ENCODE measurements around the gene LINGO3.

LINGO3 gene

DNA sequence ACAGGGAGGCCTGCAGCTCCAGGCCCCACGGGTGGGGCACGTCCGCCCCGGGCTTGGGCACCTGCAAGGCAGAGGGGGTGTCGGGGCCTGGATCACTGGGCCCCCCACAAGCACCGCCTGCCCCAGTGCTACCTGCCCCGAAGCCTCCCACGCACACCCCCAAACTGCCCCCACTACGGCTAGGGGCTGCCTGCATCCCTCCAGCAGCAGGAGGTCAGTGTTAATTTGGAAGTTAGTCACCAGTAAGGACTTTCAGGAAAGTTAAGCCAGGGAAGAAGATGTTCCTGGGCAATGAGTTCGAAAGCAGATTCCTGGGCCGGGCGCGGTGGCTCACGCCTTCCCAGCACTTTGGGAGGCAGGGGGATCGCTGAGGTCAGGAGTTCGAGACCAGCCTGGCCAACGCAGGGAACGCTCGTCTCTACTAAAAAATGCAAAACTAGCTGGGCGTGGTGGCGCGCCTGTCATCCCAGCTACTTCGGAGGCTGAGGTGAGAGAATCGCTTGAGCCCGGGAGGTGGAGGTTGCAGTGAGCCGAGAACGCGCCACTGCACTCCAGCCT is 31.4 kb downstream of the LINGO3 start:
- TF ChIP-seq, protein P1, sequence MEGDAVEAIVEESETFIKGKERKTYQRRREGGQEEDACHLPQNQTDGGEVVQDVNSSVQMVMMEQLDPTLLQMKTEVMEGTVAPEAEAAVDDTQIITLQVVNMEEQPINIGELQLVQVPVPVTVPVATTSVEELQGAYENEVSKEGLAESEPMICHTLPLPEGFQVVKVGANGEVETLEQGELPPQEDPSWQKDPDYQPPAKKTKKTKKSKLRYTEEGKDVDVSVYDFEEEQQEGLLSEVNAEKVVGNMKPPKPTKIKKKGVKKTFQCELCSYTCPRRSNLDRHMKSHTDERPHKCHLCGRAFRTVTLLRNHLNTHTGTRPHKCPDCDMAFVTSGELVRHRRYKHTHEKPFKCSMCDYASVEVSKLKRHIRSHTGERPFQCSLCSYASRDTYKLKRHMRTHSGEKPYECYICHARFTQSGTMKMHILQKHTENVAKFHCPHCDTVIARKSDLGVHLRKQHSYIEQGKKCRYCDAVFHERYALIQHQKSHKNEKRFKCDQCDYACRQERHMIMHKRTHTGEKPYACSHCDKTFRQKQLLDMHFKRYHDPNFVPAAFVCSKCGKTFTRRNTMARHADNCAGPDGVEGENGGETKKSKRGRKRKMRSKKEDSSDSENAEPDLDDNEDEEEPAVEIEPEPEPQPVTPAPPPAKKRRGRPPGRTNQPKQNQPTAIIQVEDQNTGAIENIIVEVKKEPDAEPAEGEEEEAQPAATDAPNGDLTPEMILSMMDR (IDR thresholded peaks at IDR 0.05; ENCODE audit: low read depth, low read length) = no peak
- no peak overlapping the region for H3K4me3 ChIP-seq (ENCODE audit: low read depth, low read length)

DNA sequence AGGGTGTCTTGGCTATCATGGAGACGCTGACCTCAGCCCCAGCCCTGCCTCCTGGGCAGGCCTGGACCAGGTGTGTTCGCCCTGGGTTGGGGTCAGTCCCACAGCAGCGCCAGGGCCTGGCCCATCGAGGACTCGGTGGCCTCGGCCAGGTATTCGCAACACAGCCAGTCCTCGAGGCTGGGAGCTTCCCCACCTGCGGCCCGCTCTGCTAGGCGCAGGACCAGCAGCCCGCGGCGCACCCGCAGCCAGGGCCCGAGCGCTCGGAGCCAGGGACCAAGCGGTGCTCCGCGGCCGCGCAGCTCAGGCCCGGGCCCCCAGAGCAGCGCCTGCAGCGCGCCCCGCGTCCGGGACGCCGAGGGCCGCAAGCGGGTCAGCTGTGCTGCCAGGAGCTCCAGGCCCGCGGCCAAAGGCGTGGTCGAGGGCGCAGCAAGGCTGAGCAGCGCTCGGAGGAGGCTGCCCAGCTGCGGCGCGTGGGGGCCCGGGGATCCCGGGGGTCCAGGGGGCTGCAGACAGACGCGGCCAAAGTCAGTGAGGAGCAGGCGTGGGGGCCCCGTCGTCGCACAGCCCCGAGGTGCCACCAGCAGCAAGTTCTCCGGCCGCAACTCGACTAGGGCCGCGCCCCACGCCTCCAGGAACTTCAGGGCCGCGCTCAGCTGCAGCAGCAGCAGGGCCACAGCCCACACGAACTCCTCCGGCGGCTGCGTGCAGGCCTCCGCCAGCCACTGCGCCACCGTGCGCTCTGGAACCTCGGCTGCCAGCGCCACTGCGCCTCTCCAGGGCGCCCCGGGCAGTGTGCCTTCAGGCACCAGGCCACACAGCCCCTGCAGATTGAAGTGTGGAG is 32.1 kb downstream of the LINGO3 start:
- TF ChIP-seq, protein P1 (IDR thresholded peaks at IDR 0.05; ENCODE audit: low read depth, low read length) = no peak
- H3K4me3 ChIP-seq (ENCODE audit: low read depth, low read length) = no peak overlapping the region

DNA sequence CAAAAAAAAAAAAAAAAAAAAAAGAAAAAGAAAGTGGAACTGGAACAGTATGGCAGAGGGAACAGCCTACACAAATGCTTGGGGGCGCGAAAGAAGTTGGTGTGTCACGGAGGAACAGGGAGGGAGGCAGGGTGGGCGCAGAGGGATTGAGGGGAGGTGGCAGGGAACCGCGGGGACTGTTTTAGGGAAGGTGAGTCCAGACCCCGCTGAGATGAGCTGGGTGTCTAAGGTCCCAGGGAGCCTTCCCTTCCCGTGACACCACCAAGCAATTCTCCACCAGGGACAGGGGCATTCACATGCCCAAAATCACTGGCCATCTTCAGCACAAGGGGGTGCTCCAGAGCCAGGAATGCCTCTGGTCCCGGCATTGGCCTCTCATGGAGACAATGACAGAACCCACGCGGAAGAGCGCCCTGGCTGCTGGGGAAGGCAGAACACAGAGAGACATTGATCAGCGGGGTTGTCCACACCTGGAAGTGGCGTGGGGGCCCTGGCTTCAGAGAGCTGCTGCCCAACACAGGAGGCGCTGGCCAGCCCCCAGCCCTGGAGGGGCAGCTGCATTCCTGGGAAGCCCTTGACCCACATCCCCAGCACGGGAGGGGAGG is 32.9 kb downstream of the LINGO3 start:
- TF ChIP-seq, protein P1 (IDR thresholded peaks at IDR 0.05; ENCODE audit: low read depth, low read length) = peak; percentile 48
- no peak overlapping the region for H3K4me3 ChIP-seq (ENCODE audit: low read depth, low read length)

DNA sequence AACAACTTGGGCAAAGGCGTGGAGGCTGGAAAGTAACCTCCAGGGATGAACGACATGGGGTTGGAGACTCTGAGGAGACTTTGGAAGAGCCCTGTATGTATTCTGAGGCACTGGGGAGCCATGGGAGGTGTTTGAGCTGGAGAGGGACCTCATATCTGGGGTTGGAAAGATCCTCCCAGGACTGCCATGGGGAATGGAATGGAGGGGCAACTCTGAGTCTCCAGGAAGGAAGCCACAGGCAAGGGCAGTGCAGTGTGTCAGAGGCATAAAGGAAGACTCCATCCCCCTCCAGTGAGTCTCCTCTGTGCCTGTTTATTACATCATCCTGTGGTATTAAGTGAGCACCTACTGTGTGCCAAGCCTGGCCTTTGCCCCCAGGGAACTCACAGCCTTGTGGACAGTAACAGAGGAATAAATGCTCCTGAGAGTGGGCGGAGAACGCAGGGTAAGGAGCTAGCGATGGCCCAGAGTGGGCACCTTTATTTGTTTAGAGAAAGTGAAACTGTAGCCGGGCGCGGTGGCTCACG is 33.7 kb downstream of the LINGO3 start:
- TF ChIP-seq, protein P1 (IDR thresholded peaks at IDR 0.05; ENCODE audit: low read depth, low read length) = no peak
- H3K4me3 ChIP-seq (ENCODE audit: low read depth, low read length) = peak overlapping the region; percentile 33

DNA sequence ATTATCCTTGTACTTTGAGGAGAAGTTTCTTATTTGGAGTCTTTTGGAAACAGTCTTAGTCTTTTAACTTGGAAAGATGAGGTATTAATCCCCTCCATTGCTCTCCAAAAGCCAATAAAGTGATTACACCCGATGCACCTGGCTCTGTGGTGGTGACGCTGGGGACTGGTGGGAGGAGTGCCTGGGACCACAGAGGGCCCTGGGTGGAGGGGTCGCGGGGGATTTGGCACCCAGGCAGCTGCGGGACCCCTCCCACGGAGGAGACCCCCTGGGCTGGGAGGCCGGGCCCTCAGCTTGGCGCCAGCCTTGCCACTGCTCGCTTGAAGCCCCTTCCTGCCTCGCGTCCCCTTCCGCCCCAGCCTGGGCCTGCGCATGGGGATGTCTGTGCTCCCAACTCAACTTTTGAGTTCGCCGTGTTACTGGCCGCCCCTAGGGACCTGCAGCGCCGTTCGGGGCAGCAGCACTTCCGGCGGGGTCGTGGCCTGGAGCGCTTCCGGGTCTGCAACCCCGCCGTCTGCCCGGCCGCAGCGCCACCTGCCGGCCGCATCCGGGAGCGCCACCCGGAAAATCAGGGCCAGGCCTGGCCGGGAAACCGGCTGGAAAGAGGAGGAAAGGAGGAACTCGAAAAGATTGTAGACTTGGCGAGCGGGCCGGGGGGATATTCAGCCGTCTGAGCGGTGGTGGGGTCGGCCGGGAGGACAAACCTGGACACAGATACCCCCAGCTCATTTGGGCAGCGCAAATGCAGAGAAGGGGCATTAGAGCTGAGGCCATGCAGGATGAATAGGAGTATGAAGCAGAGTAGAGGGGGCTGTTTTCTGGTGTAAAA is 34.4 kb downstream of the LINGO3 start:
- peak overlapping the region; percentile 41 for H3K4me3 ChIP-seq (ENCODE audit: low read depth, low read length)
- TF ChIP-seq, protein P1 (IDR thresholded peaks at IDR 0.05; ENCODE audit: low read depth, low read length) = peak; percentile 87

DNA sequence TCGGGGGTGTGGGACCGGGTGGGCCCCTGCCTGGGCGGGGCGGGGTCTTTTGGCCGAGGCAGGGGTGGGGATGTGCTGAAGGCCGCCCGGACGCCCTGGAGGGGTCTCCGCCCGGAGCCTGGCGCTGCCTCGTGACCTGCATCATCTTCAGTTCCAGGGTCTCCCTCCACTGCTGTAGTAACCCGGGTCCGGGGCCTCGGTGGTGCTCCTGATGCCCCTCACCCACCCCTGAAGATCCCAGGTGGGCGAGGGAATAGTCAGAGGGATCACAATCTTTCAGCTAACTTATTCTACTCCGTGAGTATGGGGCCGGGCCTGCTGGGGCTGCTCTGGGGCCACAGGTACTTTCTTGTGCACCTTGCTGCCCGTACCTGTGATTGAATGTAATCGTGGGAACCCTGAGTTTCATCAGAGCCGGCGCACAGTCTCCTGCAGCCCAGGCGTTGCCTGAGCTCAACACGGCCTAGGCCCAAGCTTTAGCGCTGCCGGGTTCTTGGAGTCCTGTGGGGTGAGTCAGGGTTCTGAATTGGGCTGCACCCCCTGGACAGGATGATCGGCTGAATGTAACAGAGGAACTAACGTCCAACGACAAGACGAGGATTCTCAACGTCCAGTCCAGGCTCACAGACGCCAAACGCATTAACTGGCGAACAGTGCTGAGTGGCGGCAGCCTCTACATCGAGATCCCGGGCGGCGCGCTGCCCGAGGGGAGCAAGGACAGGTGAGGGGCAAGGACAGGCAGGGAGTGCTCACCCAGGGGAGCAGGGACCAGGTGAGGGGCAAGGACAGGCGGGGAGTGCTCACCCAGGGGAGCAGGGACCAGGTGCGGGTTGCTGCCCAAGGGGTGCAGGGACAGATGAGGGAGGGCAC is 36.5 kb downstream of the LINGO3 start:
- TF ChIP-seq, protein P1 (IDR thresholded peaks at IDR 0.05; ENCODE audit: low read depth, low read length) = no peak
- H3K4me3 ChIP-seq (ENCODE audit: low read depth, low read length) = peak overlapping the region; percentile 97
